ENCODE measurements around the gene SERPINB6. TPM values are rescaled to one million over a fixed set of nuclear protein-coding genes. Genes with fewer than 3 reads are reported as not detected.

SERPINB6 gene
- total RNA-seq, 1 experiment from 2014 or later: 34.8 TPM

- Histone ChIP-seq H3K27ac (ENCODE audit: low read depth, low read length, poor library complexity, severe bottlenecking) (no peak overlapping the region), H3K4me3 (ENCODE audit: low read depth, low read length, poor library complexity, severe bottlenecking) (no peak overlapping the region), H3K27me3 (replicated peaks; ENCODE audit: insufficient read depth, low read depth, low read length, poor library complexity) (no peaks in the 10 kb centered on the region), H3K4me1 (ENCODE audit: insufficient read depth, low read length, poor library complexity, severe bottlenecking) (peaks cover 3% of the 10 kb centered on the region), H3K9me3 (ENCODE audit: low read depth, low read length, poor library complexity, severe bottlenecking) (peaks cover 18% of the 10 kb centered on the region), H3K36me3 (ENCODE audit: insufficient read depth, low read length, poor library complexity, severe bottlenecking) (peaks cover 59% of the 10 kb centered on the region)
- no TSS peak for BruUV-seq (replicated peaks)
- no peak for TF ChIP-seq EZH2 (IDR thresholded peaks at IDR 0.05; ENCODE audit: borderline replicate concordance, low read depth, low read length, poor library complexity, severe bottlenecking)
- intact Hi-C loops (cut with micrococcal nuclease; ENCODE audit: unreplicated experiment): no loop called here
- ChIA-PET POLR2A (ENCODE audit: low non-redundant PET) (no interaction called here), CTCF (no interaction called here)
- DNase-seq (ENCODE audit: low spot score): no peak
These were observed 43.3 kb upstream of the SERPINB6 start for GRCh38 chr6:3014675-3015066.

- H3K36me3 ChIP-seq (ENCODE audit: insufficient read depth, low read length, poor library complexity, severe bottlenecking): peaks cover 59% of the 10 kb centered on the region
- peak overlapping the region; percentile 23 for H3K27ac ChIP-seq (ENCODE audit: low read depth, low read length, poor library complexity, severe bottlenecking)
- POLR2A ChIA-PET (ENCODE audit: low non-redundant PET): interaction anchor here (0.5 kb wide), 1 partner anchor 8 kb away, joined by 4 read pairs; no protein-coding TSS in a partner anchor
These were observed 42.7 kb upstream of the SERPINB6 start for GRCh38 chr6:3013901-3014674.

DNA sequence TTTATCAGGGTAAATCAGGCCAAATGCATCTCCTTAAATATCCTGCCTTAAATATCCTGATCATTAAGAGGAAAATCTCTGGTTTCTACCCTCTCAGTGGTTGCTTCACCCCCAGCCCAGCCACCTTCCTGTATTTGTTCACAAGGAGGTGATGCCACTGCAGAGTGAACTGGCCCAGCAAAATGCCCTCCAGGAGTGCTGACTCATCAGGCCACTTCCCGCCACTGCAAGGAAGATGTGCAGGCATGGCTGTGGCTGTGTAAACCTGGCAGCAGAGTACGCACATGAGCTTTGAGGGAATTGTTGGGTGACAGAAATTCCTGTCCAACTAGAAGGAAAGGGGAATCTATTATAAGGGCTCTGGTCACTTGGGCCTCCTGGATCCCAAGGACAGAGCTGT, 42.1 kb upstream of the SERPINB6 start:
- Histone ChIP-seq H3K4me3 (ENCODE audit: low read depth, low read length, poor library complexity, severe bottlenecking) (no peak overlapping the region), H3K36me3 (ENCODE audit: insufficient read depth, low read length, poor library complexity, severe bottlenecking) (peaks cover 53% of the 10 kb centered on the region), H3K9me3 (ENCODE audit: low read depth, low read length, poor library complexity, severe bottlenecking) (peaks cover 18% of the 10 kb centered on the region), H3K4me1 (ENCODE audit: insufficient read depth, low read length, poor library complexity, severe bottlenecking) (no peaks in the 10 kb centered on the region), H3K27me3 (replicated peaks; ENCODE audit: insufficient read depth, low read depth, low read length, poor library complexity) (no peaks in the 10 kb centered on the region), H3K27ac (ENCODE audit: low read depth, low read length, poor library complexity, severe bottlenecking) (peak overlapping the region; percentile 23)
- CTCF ChIA-PET: no interaction called here
- POLR2A ChIA-PET (ENCODE audit: low non-redundant PET): interaction anchor here (0.5 kb wide), 1 partner anchor 9 kb away, joined by 4 read pairs; no protein-coding TSS in a partner anchor
- intact Hi-C loops (cut with micrococcal nuclease; ENCODE audit: unreplicated experiment): no loop called here
- TF ChIP-seq EZH2 (IDR thresholded peaks at IDR 0.05; ENCODE audit: borderline replicate concordance, low read depth, low read length, poor library complexity, severe bottlenecking): no peak
- TF ChIP-seq, protein P1, sequence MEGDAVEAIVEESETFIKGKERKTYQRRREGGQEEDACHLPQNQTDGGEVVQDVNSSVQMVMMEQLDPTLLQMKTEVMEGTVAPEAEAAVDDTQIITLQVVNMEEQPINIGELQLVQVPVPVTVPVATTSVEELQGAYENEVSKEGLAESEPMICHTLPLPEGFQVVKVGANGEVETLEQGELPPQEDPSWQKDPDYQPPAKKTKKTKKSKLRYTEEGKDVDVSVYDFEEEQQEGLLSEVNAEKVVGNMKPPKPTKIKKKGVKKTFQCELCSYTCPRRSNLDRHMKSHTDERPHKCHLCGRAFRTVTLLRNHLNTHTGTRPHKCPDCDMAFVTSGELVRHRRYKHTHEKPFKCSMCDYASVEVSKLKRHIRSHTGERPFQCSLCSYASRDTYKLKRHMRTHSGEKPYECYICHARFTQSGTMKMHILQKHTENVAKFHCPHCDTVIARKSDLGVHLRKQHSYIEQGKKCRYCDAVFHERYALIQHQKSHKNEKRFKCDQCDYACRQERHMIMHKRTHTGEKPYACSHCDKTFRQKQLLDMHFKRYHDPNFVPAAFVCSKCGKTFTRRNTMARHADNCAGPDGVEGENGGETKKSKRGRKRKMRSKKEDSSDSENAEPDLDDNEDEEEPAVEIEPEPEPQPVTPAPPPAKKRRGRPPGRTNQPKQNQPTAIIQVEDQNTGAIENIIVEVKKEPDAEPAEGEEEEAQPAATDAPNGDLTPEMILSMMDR (conservative IDR thresholded peaks at IDR 0.05; ENCODE audit: low read depth, low read length): no peak
- no TSS peak for BruUV-seq (replicated peaks)
- DNase-seq (ENCODE audit: low spot score): no peak

More at GRCh38 chr6:3013901-3014674, 42.7 kb upstream of the SERPINB6 start:
- TF ChIP-seq EZH2 (IDR thresholded peaks at IDR 0.05; ENCODE audit: borderline replicate concordance, low read depth, low read length, poor library complexity, severe bottlenecking): no peak
- TF ChIP-seq, protein P1 (conservative IDR thresholded peaks at IDR 0.05; ENCODE audit: low read depth, low read length): no peak
- no TSS peak for BruUV-seq (replicated peaks)
- Histone ChIP-seq H3K27me3 (replicated peaks; ENCODE audit: insufficient read depth, low read depth, low read length, poor library complexity) (no peaks in the 10 kb centered on the region), H3K9me3 (ENCODE audit: low read depth, low read length, poor library complexity, severe bottlenecking) (peaks cover 18% of the 10 kb centered on the region), H3K4me3 (ENCODE audit: low read depth, low read length, poor library complexity, severe bottlenecking) (no peak overlapping the region), H3K4me1 (ENCODE audit: insufficient read depth, low read length, poor library complexity, severe bottlenecking) (no peaks in the 10 kb centered on the region)
- intact Hi-C loops (cut with micrococcal nuclease; ENCODE audit: unreplicated experiment): no loop called here
- CTCF ChIA-PET: no interaction called here
- DNase-seq (ENCODE audit: low spot score): no peak

Data from A673 (cell line).